Activated naive CD8-positive, alpha-beta T cell treated with anti-CD3 and anti-CD28 coated beads, Interleukin-2, amount 50 U/mL, for 24 hours (primary cell): Measurements from ENCODE around the gene FBXO9.
A peak's percentile ranks its signal among the peaks of the same experiment; 100 is the strongest.
"Not testable (repeated sequence)": the region's sequence is repeated elsewhere in the genome, so short reads cannot be mapped to it uniquely, and the experiment has no call there.

Experiments
- ATAC-seq: fragments of 150-1000 bp; cut with Tn5 transposase; one replicate; pipeline ENCODE4 v1.10.0; 2021
- DNase-seq: peaks from one replicate; pipeline ENCODE4 v3.0.0; 2021
- H3K27ac Mint-ChIP-seq: one replicate; pipeline ENCODE4 v1.8.0; 2021; ENCODE audit warnings: mild to moderate bottlenecking, mixed read lengths
- H3K27me3 Mint-ChIP-seq: one replicate; pipeline ENCODE4 v1.8.0; 2021; ENCODE audit warnings: mixed read lengths
- H3K36me3 Mint-ChIP-seq: one replicate; pipeline ENCODE4 v1.8.0; 2021; ENCODE audit warnings: low read depth, mixed read lengths
- H3K4me1 Mint-ChIP-seq: one replicate; pipeline ENCODE4 v1.8.0; 2021; ENCODE audit warnings: mixed read lengths
- H3K4me3 Mint-ChIP-seq: one replicate; pipeline ENCODE4 v1.8.0; 2021; ENCODE audit warnings: mild to moderate bottlenecking, moderate library complexity, mixed read lengths
- H3K9me3 Mint-ChIP-seq: one replicate; pipeline ENCODE4 v1.8.0; 2021; ENCODE audit warnings: mixed read lengths

Gene FBXO9

GRCh38 chr6:53038141-53038540 lies 27.1 kb upstream of the FBXO9 start:
- ATAC-seq: no peak
- Mint-ChIP-seq H3K9me3 (no peaks in the 10 kb centered on the region), H3K4me1 (no peaks in the 10 kb centered on the region), H3K27me3 (no peaks in the 10 kb centered on the region), H3K27ac (no peak overlapping the region), H3K36me3 (peaks cover 34% of the 10 kb centered on the region), H3K4me3 (no peak overlapping the region)
- no peak for DNase-seq

- DNase-seq: no peak
- Mint-ChIP-seq H3K27me3 (no peaks in the 10 kb centered on the region), H3K27ac (no peak overlapping the region), H3K4me3 (no peak overlapping the region), H3K36me3 (peaks cover 34% of the 10 kb centered on the region), H3K4me1 (no peaks in the 10 kb centered on the region), H3K9me3 (no peaks in the 10 kb centered on the region)
- no peak for ATAC-seq
These were observed 26.6 kb upstream of the FBXO9 start for GRCh38 chr6:53038596-53038995.

GRCh38 chr6:53041356-53041755 lies 23.8 kb upstream of the FBXO9 start:
- Mint-ChIP-seq H3K27ac (no peak overlapping the region), H3K36me3 (peaks cover 23% of the 10 kb centered on the region), H3K4me1 (peaks cover 5% of the 10 kb centered on the region), H3K9me3 (no peaks in the 10 kb centered on the region), H3K27me3 (no peaks in the 10 kb centered on the region), H3K4me3 (no peak overlapping the region)
- DNase-seq (no peak), ATAC-seq (no peak)

GRCh38 chr6:53042112-53042511 lies 23.1 kb upstream of the FBXO9 start:
- H3K27me3 Mint-ChIP-seq: no peaks in the 10 kb centered on the region
- no peak overlapping the region for H3K4me3 Mint-ChIP-seq
- H3K4me1 Mint-ChIP-seq: peaks cover 10% of the 10 kb centered on the region
- DNase-seq: no peak
- no peak for ATAC-seq
- peaks cover 21% of the 10 kb centered on the region for H3K36me3 Mint-ChIP-seq
- no peaks in the 10 kb centered on the region for H3K9me3 Mint-ChIP-seq
- H3K27ac Mint-ChIP-seq: no peak overlapping the region

GRCh38 chr6:53043581-53043980 lies 21.6 kb upstream of the FBXO9 start:
- Mint-ChIP-seq H3K9me3 (no peaks in the 10 kb centered on the region), H3K36me3 (peaks cover 19% of the 10 kb centered on the region), H3K27me3 (no peaks in the 10 kb centered on the region), H3K4me1 (peaks cover 21% of the 10 kb centered on the region), H3K4me3 (no peak overlapping the region), H3K27ac (no peak overlapping the region)
- DNase-seq: no peak
- no peak for ATAC-seq

DNA sequence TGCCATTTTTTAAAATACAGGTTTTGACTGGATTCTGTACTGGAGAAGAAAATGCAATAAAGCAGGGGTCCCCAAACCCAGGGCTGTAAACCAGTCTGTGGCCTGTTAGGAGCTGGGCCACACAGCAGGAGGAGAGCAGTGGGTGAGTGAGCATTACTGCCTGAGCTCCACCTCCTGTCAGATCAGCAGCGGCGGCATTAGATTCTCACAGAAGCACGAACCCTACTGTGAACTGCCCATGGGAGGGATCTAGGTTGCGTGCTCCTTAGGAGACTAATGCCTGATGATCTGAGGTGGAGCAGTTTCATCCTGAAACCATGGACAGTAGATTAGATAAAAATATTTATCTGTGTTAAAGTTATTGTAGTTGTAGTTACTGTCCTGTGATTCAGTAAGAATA lies 21.1 kb upstream of the FBXO9 start:
- Mint-ChIP-seq H3K4me3 (no peak overlapping the region), H3K27me3 (no peaks in the 10 kb centered on the region), H3K9me3 (no peaks in the 10 kb centered on the region), H3K4me1 (peaks cover 26% of the 10 kb centered on the region), H3K36me3 (peaks cover 17% of the 10 kb centered on the region), H3K27ac (no peak overlapping the region)
- no peak for DNase-seq
- ATAC-seq: no peak

DNA sequence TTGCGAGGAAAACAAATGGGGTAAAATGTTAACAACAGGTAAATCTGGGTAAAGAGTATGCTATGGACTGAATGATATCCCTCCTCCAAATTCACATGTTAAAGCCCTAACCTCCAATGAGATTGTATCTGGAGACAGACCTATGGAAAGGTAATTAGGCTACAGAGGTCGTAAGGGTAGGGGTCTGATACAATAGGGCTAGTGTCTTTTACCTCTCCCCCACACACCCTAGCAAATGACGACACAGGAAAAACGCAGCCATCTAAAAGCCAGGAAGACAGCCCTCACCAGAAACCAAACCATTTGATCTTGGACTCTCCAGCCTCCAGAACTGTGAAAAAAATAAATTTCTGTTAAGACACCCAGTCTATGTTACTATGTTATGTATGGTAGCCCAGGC lies 20.6 kb upstream of the FBXO9 start:
- H3K36me3 Mint-ChIP-seq: peaks cover 13% of the 10 kb centered on the region
- H3K27me3 Mint-ChIP-seq: no peaks in the 10 kb centered on the region
- no peak overlapping the region for H3K27ac Mint-ChIP-seq

DNA sequence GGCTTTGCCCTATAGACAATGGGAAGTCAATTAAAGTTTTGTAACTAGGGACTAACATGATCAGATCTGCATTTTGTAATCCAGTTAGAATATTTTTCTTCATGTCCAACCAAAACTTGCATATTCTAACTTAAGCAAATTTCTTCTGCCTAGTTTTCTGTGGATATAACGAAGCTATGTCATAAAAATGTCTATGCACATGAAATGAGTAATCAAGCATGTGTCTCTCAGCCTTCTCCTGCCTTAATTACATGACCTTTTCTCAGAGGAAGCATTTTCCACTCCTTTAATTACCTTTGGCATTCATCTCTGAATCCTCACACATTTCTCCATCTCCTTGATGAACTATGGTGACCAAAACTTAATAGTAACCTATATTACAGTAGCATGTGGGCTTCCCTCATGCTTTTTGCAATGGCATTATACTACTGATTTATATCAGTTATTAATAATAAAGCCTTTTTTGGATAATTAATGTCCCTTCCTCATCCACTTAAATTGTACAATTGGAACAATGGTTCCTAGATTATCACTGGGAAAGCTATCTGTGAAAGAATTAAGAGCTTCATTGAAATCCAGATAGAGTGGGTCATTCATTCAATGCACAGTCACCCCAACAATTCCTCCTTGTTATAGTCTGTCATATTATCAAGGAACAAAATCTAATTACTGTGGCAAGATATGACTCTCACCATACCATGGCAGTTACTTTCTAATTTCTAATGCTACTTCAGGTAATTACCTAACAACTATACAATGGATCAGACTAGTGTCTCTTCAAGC lies 19.1 kb upstream of the FBXO9 start:
- Mint-ChIP-seq H3K4me1 (peaks cover 32% of the 10 kb centered on the region), H3K4me3 (no peak overlapping the region), H3K27ac (no peak overlapping the region), H3K27me3 (no peaks in the 10 kb centered on the region), H3K9me3 (no peaks in the 10 kb centered on the region), H3K36me3 (peaks cover 2% of the 10 kb centered on the region)
- DNase-seq: no peak
- no peak for ATAC-seq

More for the DNA sequence above, 20.6 kb upstream of the FBXO9 start:
- Mint-ChIP-seq H3K9me3 (no peaks in the 10 kb centered on the region), H3K4me1 (peaks cover 31% of the 10 kb centered on the region), H3K4me3 (no peak overlapping the region)
- DNase-seq (no peak), ATAC-seq (no peak)

DNA sequence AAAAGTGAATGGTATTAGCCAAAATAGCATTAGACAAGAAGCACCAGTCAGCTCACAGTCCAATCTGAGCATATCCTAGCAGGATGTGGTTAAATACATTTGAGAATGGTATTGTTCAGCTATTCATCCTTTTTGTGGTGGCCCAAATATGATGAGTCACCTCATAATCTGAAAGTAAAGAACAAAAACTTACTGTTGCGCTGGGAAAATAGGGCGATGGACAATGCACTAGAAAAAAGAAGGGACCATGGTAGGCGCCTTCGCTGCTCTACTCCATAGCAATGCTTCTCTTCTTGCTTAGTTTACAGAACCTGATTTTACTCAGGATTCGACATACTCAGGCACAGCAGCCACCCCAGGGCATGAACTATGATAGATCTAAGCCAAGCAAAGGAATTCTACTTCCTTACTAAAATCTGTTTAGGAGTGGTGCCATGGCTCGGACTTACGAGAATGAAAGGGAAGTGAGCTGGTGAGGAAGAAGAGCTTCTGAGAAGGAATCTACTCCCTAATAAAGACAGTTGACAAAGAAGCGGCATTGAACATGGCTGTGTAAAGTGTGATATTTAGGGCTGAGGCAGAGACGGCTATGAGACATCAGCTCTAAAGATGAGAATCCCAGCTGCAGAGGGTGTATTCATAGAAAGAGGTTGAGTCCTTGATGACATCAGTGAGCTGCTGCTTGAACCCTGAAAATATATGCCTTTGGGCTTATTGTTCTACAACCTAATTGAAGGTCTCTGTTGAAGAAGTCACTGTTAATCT lies 16.6 kb upstream of the FBXO9 start:
- Mint-ChIP-seq H3K4me1 (peaks cover 32% of the 10 kb centered on the region), H3K4me3 (peak overlapping the region; percentile 32), H3K27me3 (no peaks in the 10 kb centered on the region), H3K9me3 (no peaks in the 10 kb centered on the region), H3K27ac (peak overlapping the region; percentile 4), H3K36me3 (peaks cover 8% of the 10 kb centered on the region)
- peak; percentile 79 for ATAC-seq
- no peak for DNase-seq

GRCh38 chr6:53049415-53049814 lies 15.8 kb upstream of the FBXO9 start:
- peak; percentile 53 for ATAC-seq
- Mint-ChIP-seq H3K27ac (no peak overlapping the region), H3K4me1 (peaks cover 32% of the 10 kb centered on the region), H3K9me3 (no peaks in the 10 kb centered on the region), H3K36me3 (peaks cover 10% of the 10 kb centered on the region), H3K4me3 (no peak overlapping the region), H3K27me3 (no peaks in the 10 kb centered on the region)
- no peak for DNase-seq

DNA sequence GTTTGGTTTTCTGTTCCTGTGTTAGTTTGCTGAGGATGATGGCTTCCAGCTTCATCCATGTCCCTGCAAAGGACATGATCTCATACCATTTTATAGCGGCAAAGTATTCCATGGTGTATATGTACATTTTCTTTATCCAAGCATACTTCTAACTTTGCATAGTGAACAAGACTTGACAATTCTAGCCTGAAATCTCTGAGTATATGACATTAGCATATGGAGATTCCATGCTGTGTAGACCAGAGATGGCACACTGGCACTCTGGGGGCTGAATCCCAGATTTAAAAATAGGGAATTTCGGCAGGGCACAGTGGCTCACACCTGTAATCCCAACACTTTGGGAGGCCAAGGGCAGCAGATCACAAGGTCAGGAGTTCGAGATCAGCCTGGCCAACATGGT lies 13.1 kb upstream of the FBXO9 start:
- Mint-ChIP-seq H3K4me1 (peaks cover 27% of the 10 kb centered on the region), H3K27ac (peak overlapping the region; percentile 1)
- not testable (repeated sequence) for H3K27me3 Mint-ChIP-seq, H3K36me3 Mint-ChIP-seq, ATAC-seq, DNase-seq, H3K4me3 Mint-ChIP-seq, H3K9me3 Mint-ChIP-seq

DNA sequence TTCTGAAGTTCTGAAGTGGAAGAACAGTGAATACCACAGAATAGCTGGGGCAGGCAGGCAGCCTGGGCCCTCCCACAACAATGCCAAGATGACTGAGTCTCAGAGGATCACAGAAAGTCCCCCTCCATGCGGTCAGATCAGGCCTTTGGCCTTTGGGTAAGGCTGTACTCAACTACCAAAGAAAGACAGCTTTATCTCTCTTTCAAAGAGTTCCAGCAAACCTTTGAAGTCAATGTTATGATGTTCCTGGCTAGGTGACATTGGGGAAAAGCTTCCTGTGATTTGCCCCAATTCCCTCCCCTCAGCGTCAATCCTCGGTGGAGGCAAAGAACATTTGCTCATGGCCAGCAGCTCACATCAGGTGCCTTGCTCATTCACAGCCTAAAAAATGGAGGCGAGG lies 10.7 kb upstream of the FBXO9 start:
- DNase-seq: no peak
- Mint-ChIP-seq H3K4me1 (peaks cover 25% of the 10 kb centered on the region), H3K4me3 (no peak overlapping the region), H3K27ac (no peak overlapping the region), H3K27me3 (no peaks in the 10 kb centered on the region), H3K36me3 (peaks cover 10% of the 10 kb centered on the region), H3K9me3 (no peaks in the 10 kb centered on the region)
- no peak for ATAC-seq

GRCh38 chr6:53055873-53056272 lies 9.3 kb upstream of the FBXO9 start:
- peaks cover 37% of the 10 kb centered on the region for H3K4me1 Mint-ChIP-seq
- H3K27me3 Mint-ChIP-seq: no peaks in the 10 kb centered on the region
- DNase-seq (no peak), ATAC-seq (no peak)
- no peak overlapping the region for H3K27ac Mint-ChIP-seq
- H3K36me3 Mint-ChIP-seq: peaks cover 10% of the 10 kb centered on the region
- H3K4me3 Mint-ChIP-seq: no peak overlapping the region
- no peaks in the 10 kb centered on the region for H3K9me3 Mint-ChIP-seq

GRCh38 chr6:53056273-53056672 lies 8.9 kb upstream of the FBXO9 start:
- no peak for ATAC-seq
- peaks cover 38% of the 10 kb centered on the region for H3K4me1 Mint-ChIP-seq
- no peak overlapping the region for H3K4me3 Mint-ChIP-seq

More at GRCh38 chr6:53056273-53056672, 8.9 kb upstream of the FBXO9 start:
- Mint-ChIP-seq H3K27me3 (no peaks in the 10 kb centered on the region), H3K9me3 (no peaks in the 10 kb centered on the region), H3K27ac (no peak overlapping the region), H3K36me3 (peaks cover 10% of the 10 kb centered on the region)
- DNase-seq: no peak
